Astrocyte of the cerebellum (primary cell): ENCODE data around the gene RAI1.

ENCODE experiments used
- DNase-seq: peaks from one replicate; pipeline ENCODE4 v3.0.0-alpha.2; 2011; ENCODE audit warnings: low read depth
- H3K4me3 ChIP-seq: 2 replicates; pipeline ENCODE4 v1.5.1; 2011; ENCODE audit warnings: mild to moderate bottlenecking, low read depth, low read length, moderate library complexity
- in situ Hi-C: cut with HindIII; loops from 2 replicates; pipeline ENCODE4 v1.10.0; 2017; ENCODE audit warnings: low sequenced_read_pairs
- TF ChIP-seq, protein P1 (sequence below): IDR thresholded peaks from 2 replicates; pipeline ENCODE4 v1.5.1; 2012; ENCODE audit warnings: low read length, low read depth, moderate library complexity, mild to moderate bottlenecking; ENCODE audit errors: missing control alignments

Gene RAI1

DNA sequence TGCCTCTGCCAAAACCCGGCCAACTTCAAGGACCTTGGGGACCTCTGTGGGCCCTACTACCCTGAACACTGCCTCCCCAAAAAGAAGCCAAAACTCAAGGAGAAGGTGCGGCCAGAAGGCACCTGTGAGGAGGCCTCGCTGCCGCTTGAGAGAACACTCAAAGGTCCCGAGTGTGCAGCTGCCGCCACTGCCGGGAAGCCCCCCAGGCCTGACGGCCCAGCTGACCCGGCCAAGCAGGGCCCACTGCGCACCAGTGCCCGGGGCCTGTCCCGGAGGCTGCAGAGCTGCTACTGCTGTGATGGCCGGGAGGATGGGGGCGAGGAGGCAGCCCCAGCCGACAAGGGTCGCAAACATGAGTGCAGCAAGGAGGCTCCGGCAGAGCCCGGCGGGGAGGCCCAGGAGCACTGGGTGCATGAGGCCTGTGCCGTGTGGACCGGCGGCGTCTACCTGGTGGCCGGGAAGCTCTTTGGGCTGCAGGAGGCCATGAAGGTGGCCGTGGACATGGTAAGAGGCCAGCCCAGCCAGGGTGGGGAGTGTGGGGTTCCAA, 116.8 kb downstream of the RAI1 start:
- TF ChIP-seq, protein P1, sequence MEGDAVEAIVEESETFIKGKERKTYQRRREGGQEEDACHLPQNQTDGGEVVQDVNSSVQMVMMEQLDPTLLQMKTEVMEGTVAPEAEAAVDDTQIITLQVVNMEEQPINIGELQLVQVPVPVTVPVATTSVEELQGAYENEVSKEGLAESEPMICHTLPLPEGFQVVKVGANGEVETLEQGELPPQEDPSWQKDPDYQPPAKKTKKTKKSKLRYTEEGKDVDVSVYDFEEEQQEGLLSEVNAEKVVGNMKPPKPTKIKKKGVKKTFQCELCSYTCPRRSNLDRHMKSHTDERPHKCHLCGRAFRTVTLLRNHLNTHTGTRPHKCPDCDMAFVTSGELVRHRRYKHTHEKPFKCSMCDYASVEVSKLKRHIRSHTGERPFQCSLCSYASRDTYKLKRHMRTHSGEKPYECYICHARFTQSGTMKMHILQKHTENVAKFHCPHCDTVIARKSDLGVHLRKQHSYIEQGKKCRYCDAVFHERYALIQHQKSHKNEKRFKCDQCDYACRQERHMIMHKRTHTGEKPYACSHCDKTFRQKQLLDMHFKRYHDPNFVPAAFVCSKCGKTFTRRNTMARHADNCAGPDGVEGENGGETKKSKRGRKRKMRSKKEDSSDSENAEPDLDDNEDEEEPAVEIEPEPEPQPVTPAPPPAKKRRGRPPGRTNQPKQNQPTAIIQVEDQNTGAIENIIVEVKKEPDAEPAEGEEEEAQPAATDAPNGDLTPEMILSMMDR = no peak
- no peak overlapping the region for H3K4me3 ChIP-seq

DNA sequence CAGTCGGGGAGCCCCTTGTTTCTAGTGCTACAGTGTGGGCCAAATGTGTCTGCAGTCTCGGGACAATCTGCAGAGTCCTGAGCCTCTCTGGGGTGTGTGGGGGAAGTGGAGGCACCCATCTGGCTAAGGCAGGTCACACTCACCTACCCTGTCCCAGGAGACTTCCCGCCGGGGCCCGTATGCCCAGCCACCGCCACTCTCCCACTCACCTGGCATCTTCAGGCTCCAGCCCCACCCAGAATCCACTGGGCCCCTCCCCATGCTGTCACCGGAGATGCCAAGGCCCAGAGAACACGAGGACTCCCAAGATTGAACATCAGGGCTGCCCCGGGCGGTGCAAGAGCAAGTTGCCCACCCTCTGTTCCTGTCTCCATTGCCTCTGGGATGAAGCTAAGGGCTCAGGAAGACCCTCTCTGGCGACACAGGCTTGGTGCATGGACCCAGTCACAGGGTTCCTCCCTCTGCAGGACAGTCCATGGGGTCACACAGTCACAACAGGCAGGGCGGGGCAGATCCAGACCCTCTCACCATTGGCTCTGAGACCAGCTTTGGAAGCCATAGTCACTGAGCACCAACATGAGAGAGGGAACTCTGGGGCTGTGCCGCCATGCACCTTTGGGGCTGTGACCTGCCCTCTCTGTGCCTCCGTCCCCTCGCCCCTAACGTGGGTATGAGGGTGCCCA, 117.5 kb downstream of the RAI1 start:
- no peak for DNase-seq
- TF ChIP-seq, protein P1 = no peak
- no peak overlapping the region for H3K4me3 ChIP-seq
- in situ Hi-C loops = no loop called here

More for the DNA sequence above, 116.8 kb downstream of the RAI1 start:
- DNase-seq = no peak
- in situ Hi-C loops = no loop called here

DNA sequence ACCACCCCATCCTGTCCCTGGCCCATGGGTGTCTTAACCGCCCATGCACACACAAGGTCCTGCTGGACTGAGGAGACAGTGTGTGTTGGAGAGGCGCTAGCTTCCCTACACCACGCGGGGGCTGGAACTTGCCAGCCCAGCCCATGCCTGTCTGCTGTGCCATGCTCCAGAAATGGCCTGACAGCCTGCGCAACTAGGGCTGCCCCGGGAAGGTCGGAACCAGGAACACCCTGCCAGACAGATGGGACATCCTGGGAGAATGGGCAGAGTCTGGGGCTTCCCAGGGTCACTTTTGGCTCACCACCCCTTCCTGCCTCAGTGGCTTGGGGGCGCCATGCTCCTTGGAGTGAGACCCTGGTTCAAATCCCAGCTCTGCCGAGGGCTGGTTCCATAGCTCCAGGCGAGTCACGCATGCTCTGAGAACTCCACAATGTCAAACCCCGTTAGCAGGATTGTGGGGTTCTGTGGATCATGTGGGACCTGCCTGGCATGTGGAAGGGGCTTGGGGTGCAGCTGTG, 119.3 kb downstream of the RAI1 start:
- H3K4me3 ChIP-seq = no peak overlapping the region
- in situ Hi-C loops = no loop called here
- no peak for DNase-seq
- TF ChIP-seq, protein P1 = no peak

DNA sequence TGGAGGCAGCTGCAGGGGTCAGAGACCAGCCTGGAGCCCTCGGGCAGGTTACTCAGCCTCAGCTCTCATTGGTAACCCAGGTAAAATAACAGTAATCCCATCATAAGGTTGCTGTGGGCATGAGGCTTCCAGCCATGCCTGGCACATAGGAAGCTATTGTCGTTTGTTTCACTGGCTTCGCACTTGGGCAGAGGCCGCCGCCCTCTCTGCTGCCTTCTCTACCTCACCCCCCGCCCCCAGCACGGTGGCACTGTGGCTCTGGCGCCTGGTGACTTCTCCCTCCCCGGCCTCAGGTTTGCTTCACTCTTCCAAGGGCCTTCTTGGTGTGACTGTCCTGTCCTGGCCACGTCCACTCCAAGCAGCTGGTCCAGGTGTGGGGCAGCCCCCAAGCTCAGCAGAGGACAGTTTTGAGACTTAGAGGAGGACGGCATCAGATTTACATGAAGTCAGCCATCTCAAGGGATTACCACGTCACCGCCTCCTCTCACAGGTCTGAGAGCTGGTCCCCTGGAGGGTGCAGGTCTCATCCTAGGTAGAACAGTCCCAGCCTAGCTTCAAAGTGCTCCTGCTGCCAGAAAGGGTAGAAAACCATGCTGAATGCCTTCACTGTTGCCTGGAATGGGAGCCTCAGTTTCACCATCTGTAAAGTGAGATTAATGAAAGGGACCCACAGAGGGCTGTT, 120.7 kb downstream of the RAI1 start:
- in situ Hi-C loops = no loop called here
- H3K4me3 ChIP-seq = no peak overlapping the region
- no peak for DNase-seq
- TF ChIP-seq, protein P1 = no peak

DNA sequence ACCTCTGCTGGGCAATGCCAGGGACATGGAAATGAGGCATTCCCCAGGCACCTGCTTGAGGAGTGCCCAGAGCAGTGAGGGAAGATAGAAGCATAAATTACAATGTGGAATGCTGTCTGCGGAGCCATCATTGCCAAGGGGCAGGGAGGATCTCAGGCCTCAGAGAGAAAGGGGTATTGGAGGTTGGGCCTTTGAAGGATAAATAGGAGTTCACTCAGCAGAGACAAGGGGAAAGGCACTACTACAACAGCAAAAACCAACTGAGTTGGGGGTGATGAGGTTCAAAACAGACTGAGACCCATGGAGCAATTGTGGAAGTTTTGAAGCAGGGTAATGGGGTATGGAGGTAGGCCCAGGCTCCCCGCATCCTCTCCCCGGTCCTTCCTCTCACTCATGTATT, 122.7 kb downstream of the RAI1 start:
- in situ Hi-C loops = no loop called here
- no peak for DNase-seq
- no peak overlapping the region for H3K4me3 ChIP-seq
- TF ChIP-seq, protein P1 = no peak

DNA sequence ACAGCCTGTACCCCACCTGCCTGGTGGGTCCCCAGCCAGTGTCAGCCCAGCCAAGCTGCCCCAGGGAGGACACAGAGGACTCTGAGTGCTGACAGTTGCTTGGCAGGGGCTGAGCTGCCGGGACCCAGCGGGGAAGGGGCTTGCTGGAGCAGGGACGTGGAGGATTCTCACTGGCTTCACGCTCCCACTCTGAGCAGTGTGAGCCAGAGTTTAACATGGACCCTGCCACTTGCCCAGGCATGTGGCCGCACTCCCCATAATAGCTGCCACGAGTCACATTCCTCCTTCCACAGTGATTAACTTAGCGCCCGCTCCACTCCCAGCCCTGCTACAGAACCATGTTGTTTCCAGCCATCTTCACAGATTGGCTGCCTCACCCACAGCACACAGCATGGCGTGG, 124.3 kb downstream of the RAI1 start:
- DNase-seq = no peak
- H3K4me3 ChIP-seq = no peak overlapping the region

More for the DNA sequence above, 124.3 kb downstream of the RAI1 start:
- in situ Hi-C loops = no loop called here
- TF ChIP-seq, protein P1 = no peak
